ENCODE results near the gene AHR. TPM values are rescaled to one million over a fixed set of nuclear protein-coding genes. Genes with fewer than 3 reads are reported as not detected.
A peak's percentile ranks its signal among the peaks of the same experiment; 100 is the strongest.

Gene AHR
- total RNA-seq, 1 experiment from 2014 or later, result 72.7 TPM

DNA sequence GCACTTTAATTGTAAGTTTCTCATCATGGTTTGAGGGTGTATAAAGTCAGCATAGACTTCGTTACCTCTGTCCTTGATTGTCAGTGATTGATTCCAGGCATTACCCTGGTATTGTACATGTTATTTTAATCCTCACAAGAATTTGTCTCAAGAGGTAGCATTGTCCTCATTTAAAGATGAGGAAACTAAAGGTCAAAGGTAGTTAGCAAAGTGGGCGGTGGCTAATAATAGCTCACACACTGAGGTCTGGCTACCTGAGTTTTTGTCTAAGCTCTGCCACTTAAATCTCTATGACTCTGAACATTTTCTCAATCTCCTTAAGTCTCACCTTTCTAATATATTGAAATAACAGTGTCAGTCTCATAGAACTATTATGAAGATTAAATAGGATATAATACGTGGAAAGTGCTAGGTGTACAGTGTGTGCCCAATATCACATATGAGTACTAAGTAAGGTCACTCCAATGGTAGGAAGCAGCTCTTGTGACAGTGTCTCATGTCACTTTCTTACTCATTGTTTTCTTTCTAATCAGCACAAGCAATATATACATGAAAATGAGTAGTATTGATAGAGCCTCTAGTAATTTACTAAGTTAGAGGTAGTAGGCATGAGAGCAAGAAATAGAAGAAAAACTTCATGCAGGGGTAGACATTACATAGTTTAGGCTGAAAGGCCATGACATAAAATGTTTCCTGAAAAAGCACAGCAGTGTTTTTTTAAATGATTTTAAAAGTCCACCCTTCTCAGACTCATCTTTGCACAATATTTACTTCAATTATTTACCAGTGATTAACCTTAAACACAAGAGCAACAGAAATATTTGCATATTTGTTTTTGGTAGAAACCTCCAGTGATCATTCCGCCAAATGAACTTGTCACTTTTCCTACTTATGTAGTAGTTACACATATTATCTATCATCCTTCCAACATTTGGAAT, 21.0 kb downstream of the AHR start:
- no peak overlapping the region for H3K9ac ChIP-seq (ENCODE audit: low read length)
- H3K4me1 ChIP-seq (ENCODE audit: insufficient read depth, low read length), result peaks cover 17% of the 10 kb centered on the region
- peaks cover 59% of the 10 kb centered on the region for H3K79me2 ChIP-seq (ENCODE audit: low read length)
- TF ChIP-seq EZH2phosphoT487 (IDR thresholded peaks at IDR 0.05; ENCODE audit: borderline replicate concordance, low read length) (no peak), EZH2 (IDR thresholded peaks at IDR 0.05; ENCODE audit: low read length, unreplicated experiment) (no peak)
- TF ChIP-seq, protein P1, sequence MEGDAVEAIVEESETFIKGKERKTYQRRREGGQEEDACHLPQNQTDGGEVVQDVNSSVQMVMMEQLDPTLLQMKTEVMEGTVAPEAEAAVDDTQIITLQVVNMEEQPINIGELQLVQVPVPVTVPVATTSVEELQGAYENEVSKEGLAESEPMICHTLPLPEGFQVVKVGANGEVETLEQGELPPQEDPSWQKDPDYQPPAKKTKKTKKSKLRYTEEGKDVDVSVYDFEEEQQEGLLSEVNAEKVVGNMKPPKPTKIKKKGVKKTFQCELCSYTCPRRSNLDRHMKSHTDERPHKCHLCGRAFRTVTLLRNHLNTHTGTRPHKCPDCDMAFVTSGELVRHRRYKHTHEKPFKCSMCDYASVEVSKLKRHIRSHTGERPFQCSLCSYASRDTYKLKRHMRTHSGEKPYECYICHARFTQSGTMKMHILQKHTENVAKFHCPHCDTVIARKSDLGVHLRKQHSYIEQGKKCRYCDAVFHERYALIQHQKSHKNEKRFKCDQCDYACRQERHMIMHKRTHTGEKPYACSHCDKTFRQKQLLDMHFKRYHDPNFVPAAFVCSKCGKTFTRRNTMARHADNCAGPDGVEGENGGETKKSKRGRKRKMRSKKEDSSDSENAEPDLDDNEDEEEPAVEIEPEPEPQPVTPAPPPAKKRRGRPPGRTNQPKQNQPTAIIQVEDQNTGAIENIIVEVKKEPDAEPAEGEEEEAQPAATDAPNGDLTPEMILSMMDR (conservative IDR thresholded peaks at IDR 0.05; ENCODE audit: low read depth, low read length), result no peak
- no peak overlapping the region for H3K4me2 ChIP-seq (ENCODE audit: low read length)
- BruUV-seq (replicated peaks), result no TSS peak
- H3K4me3 ChIP-seq (ENCODE audit: low read length), result no peak overlapping the region
- no peak overlapping the region for H2AFZ ChIP-seq (ENCODE audit: low read length)
- H3K27me3 ChIP-seq (ENCODE audit: low read length), result no peaks in the 10 kb centered on the region
- DNase-seq (no peak), ATAC-seq (no peak; the same call in 1 of the 2 replicates)
- CTCF ChIA-PET, result no interaction called here
- POLR2A ChIA-PET (ENCODE audit: unreplicated experiment), result no interaction called here
- no peak overlapping the region for H3K27ac ChIP-seq (ENCODE audit: low read length)
- no peaks in the 10 kb centered on the region for H3K9me2 ChIP-seq (replicated peaks; ENCODE audit: low read length)
- peaks cover 20% of the 10 kb centered on the region; the same call in 1 of the 2 replicates for H3K36me3 ChIP-seq (ENCODE audit: low read depth, low read length)
- peaks cover 4% of the 10 kb centered on the region for H3F3A ChIP-seq (ENCODE audit: low read length, unreplicated experiment)
- intact Hi-C loops (cut with micrococcal nuclease), result loop anchor here (5.0 kb wide), 1 partner anchor 328 kb away; no protein-coding TSS in a partner anchor
- H3K9me3 ChIP-seq (ENCODE audit: low read length), result no peaks in the 10 kb centered on the region
- H4K20me1 ChIP-seq (ENCODE audit: low read length), result peaks cover 10% of the 10 kb centered on the region; the same call in 1 of the 2 replicates

- ATAC-seq, result peak; percentile 53
- Histone ChIP-seq H4K20me1 (ENCODE audit: low read length) (peaks cover 10% of the 10 kb centered on the region; the same call in 1 of the 2 replicates), H3K9me2 (replicated peaks; ENCODE audit: low read length) (no peaks in the 10 kb centered on the region), H3K79me2 (ENCODE audit: low read length) (peaks cover 54% of the 10 kb centered on the region), H2AFZ (ENCODE audit: low read length) (no peak overlapping the region), H3K36me3 (ENCODE audit: low read depth, low read length) (peaks cover 20% of the 10 kb centered on the region; the same call in 1 of the 2 replicates), H3K9me3 (ENCODE audit: low read length) (no peaks in the 10 kb centered on the region), H3K27ac (ENCODE audit: low read length) (no peak overlapping the region), H3K4me3 (ENCODE audit: low read length) (no peak overlapping the region), H3K9ac (ENCODE audit: low read length) (no peak overlapping the region), H3K27me3 (ENCODE audit: low read length) (no peaks in the 10 kb centered on the region), H3F3A (ENCODE audit: low read length, unreplicated experiment) (peaks cover 7% of the 10 kb centered on the region), H3K4me2 (ENCODE audit: low read length) (no peak overlapping the region), H3K4me1 (ENCODE audit: insufficient read depth, low read length) (peaks cover 23% of the 10 kb centered on the region)
- TF ChIP-seq, protein P1 (conservative IDR thresholded peaks at IDR 0.05; ENCODE audit: low read depth, low read length), result no peak
- TF ChIP-seq EZH2phosphoT487 (IDR thresholded peaks at IDR 0.05; ENCODE audit: borderline replicate concordance, low read length) (no peak), EZH2 (IDR thresholded peaks at IDR 0.05; ENCODE audit: low read length, unreplicated experiment) (no peak)
- CTCF ChIA-PET, result interaction anchor here (0.5 kb wide), 1 partner anchor 280 kb away, joined by 3 read pairs; no protein-coding TSS in a partner anchor
- BruUV-seq (replicated peaks), result no TSS peak
- intact Hi-C loops (cut with micrococcal nuclease), result loop anchor here (5.0 kb wide), 1 partner anchor 327 kb away; no protein-coding TSS in a partner anchor
- DNase-seq, result no peak
- POLR2A ChIA-PET (ENCODE audit: unreplicated experiment), result no interaction called here
These were observed 21.6 kb downstream of the AHR start for GRCh38 chr7:17320102-17320497.

Data from PC-3 (cell line).